Activated CD4-positive, alpha-beta memory T cell treated with anti-CD3 and anti-CD28 coated beads, Interleukin-2, amount 10 ng/mL, durations not matched to agents 7 days and 5 days (primary cell): ENCODE measurements around the gene TNNC1. TPM values are rescaled to one million over a fixed set of nuclear protein-coding genes. Genes with fewer than 3 reads are reported as not detected.

Experiments used
- CTCF ChIA-PET: fragments of 350-600 bp; sonication (Branson Sonifier 250); formaldehyde crosslinking; loops from one replicate; lab custom pipeline; 2021; ENCODE audit warnings: antibody characterized with exemption, inconsistent platforms; lab: Charles Lee
- POLR2A ChIA-PET: fragments of 350-600 bp; sonication (Branson Sonifier 250); formaldehyde crosslinking; loops from one replicate; lab custom pipeline; 2021; ENCODE audit warnings: antibody characterized with exemption; lab: Charles Lee
- DNase-seq: peaks from one replicate; pipeline ENCODE4 v3.0.0-alpha.2; 2020
- H3K27ac Mint-ChIP-seq: one replicate; pipeline ENCODE4 v1.8.0; 2021; ENCODE audit warnings: mild to moderate bottlenecking, mixed read lengths
- H3K27me3 Mint-ChIP-seq: one replicate; pipeline ENCODE4 v1.8.0; 2021; ENCODE audit warnings: mixed read lengths
- H3K36me3 Mint-ChIP-seq: one replicate; pipeline ENCODE4 v1.8.0; 2021; ENCODE audit warnings: low read depth, mixed read lengths
- H3K4me1 Mint-ChIP-seq: one replicate; pipeline ENCODE4 v1.8.0; 2021; ENCODE audit warnings: mixed read lengths
- H3K4me3 Mint-ChIP-seq: one replicate; pipeline ENCODE4 v1.8.0; 2021; ENCODE audit warnings: mild to moderate bottlenecking, mixed read lengths
- H3K9me3 Mint-ChIP-seq: one replicate; pipeline ENCODE4 v1.8.0; 2021; ENCODE audit warnings: mixed read lengths
- total RNA-seq, 2 experiments: library from RNA; stranded (reverse); gene quantifications; one replicate each; pipeline ENCODE4 v1.2.3, GENCODE V29; 2021

Gene TNNC1
- 1 to 10 TPM; 2.3 to 2.5 TPM for total RNA-seq

DNA sequence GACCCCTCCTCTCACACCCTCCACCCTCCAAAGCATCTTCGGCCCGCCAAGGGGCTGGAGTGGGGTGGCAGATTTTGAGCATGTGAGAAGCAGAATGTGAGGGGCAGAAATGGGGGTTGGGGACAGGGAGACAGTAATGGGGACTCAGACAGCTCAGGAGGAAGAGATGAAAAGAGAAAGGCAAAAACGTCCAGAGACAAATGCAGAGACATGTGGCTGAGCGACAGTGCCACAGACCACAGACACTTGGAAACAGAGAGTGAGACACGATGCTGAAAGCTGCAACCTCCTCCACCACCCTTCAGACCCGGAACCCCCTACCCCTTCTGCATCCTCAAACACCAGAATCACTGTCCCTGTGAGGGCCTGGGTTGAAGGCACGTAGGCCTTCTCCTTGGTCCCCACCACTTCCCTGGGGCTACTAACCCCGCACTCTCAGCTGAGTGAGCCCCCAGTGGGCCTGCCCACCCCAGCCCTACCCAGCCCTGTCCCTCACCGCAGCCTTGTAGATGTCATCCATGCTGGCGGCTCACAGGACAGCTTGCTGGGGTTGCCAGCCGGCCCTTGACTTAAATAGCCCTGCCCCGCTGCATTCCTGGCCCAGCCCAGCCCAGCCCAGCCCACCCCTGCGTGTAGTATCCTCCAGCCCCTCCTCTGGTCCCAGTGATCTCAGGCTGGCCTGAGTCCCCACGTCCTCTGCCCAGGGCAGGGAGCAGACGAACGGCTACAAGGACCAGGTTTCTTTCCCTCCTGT lies at the start of gene TNNC1:
TNNC1 (minus strand) TSS at position 546 of the 754 bp plus-strand sequence; CDS start at position 520, 26 bp downstream.
- no peaks in the 10 kb centered on the region for H3K9me3 Mint-ChIP-seq
- CTCF ChIA-PET, result interaction anchor here (1.0 to 10.9 kb wide), 3 partner anchors 8 to 41 kb away, joined by 3 to 151 read pairs (median 4); partner anchors contain the start of gene SEMA3G
- no peak for DNase-seq
- peaks cover 20% of the 10 kb centered on the region for H3K36me3 Mint-ChIP-seq
- POLR2A ChIA-PET, result interaction anchor here (2.6 kb wide), 1 partner anchor 8 kb away, joined by 9 read pairs; the partner anchor contains the start of gene SEMA3G
- peak within 1 kb of the TSS; percentile 92 for H3K4me3 Mint-ChIP-seq
- H3K27ac Mint-ChIP-seq, result peak within 1 kb of the TSS; percentile 70
- peaks cover 34% of the 10 kb centered on the region for H3K4me1 Mint-ChIP-seq
- H3K27me3 Mint-ChIP-seq, result no peaks in the 10 kb centered on the region

DNA sequence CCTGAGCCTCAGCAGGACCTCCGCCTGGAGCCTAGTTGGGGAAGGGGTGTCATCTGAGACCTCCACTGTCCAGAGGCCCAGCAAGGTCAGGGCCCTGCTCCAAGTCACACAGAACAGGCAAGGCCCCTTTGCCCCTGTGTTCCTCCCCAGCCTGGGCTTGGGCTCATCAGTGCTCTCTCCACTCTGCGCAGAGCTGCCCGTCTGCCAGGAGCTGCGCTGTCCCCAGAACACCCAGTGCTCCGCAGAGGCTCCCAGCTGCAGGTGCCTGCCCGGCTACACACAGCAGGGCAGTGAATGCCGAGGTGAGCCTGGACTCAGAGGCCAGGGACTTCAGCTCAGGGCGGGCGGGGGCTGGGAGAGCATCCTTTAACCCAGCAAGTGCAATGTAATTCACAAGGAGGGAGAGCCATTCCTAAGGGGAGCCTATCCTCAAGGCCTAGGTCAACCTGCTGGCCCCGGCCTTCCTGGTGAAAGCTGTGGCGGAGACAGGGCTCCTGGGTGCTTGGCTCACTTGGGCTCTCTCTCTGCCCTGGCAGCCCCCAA lies 49.0 kb upstream of the TNNC1 start:
- no peak overlapping the region for H3K27ac Mint-ChIP-seq
- H3K36me3 Mint-ChIP-seq, result no peaks in the 10 kb centered on the region
- DNase-seq, result no peak
- no peaks in the 10 kb centered on the region for H3K9me3 Mint-ChIP-seq
- POLR2A ChIA-PET, result no interaction called here
- H3K27me3 Mint-ChIP-seq, result no peaks in the 10 kb centered on the region
- H3K4me3 Mint-ChIP-seq, result no peak overlapping the region
- no peaks in the 10 kb centered on the region for H3K4me1 Mint-ChIP-seq
- CTCF ChIA-PET, result no interaction called here

DNA sequence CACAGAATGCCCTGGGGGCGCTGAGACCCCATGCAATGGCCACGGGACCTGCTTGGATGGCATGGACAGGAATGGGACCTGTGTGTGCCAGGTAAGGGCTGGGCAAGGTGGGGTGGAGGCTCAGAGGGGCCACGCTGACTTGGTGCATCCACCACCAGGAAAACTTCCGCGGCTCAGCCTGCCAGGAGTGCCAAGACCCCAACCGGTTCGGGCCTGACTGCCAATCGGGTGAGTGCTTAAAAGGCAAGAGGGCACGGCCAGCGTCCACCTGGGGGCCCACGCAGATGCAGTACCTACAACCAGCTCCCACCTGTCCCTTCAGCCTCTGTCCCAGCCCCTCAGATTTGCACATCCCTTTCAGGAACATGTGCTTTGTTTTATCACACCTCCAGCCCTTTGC lies 48.2 kb upstream of the TNNC1 start:
- no peaks in the 10 kb centered on the region for H3K27me3 Mint-ChIP-seq
- no peaks in the 10 kb centered on the region for H3K36me3 Mint-ChIP-seq
- H3K27ac Mint-ChIP-seq, result no peak overlapping the region
- no peaks in the 10 kb centered on the region for H3K9me3 Mint-ChIP-seq
- no peak for DNase-seq
- H3K4me1 Mint-ChIP-seq, result peaks cover 3% of the 10 kb centered on the region
- ChIA-PET POLR2A (no interaction called here), CTCF (no interaction called here)
- H3K4me3 Mint-ChIP-seq, result no peak overlapping the region

DNA sequence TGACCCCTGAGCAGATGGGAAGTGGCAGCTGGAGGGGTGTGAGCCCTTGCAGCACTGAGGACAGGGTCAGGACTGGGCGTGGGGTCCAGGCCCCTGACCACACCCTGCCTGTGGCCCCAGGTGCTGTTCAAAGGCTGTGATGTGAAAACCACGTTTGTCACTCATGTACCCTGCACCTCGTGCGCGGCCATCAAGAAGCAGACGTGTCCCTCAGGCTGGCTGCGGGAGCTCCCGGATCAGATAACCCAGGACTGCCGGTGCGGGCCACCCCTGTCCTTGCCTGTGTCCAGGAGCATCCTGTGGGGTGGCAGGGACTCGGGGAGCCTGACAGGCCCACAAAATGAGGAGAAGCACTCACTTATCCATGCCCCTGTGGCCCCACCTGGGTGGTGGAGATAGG lies 47.2 kb upstream of the TNNC1 start:
- POLR2A ChIA-PET, result interaction anchor here (1.4 kb wide), 1 partner anchor 10 kb away, joined by 4 read pairs; no protein-coding TSS in a partner anchor
- H3K27me3 Mint-ChIP-seq, result no peaks in the 10 kb centered on the region
- no peak for DNase-seq
- no peak overlapping the region for H3K27ac Mint-ChIP-seq
- H3K9me3 Mint-ChIP-seq, result no peaks in the 10 kb centered on the region
- CTCF ChIA-PET, result no interaction called here
- H3K4me3 Mint-ChIP-seq, result no peak overlapping the region
- H3K36me3 Mint-ChIP-seq, result no peaks in the 10 kb centered on the region
- peaks cover 3% of the 10 kb centered on the region for H3K4me1 Mint-ChIP-seq

DNA sequence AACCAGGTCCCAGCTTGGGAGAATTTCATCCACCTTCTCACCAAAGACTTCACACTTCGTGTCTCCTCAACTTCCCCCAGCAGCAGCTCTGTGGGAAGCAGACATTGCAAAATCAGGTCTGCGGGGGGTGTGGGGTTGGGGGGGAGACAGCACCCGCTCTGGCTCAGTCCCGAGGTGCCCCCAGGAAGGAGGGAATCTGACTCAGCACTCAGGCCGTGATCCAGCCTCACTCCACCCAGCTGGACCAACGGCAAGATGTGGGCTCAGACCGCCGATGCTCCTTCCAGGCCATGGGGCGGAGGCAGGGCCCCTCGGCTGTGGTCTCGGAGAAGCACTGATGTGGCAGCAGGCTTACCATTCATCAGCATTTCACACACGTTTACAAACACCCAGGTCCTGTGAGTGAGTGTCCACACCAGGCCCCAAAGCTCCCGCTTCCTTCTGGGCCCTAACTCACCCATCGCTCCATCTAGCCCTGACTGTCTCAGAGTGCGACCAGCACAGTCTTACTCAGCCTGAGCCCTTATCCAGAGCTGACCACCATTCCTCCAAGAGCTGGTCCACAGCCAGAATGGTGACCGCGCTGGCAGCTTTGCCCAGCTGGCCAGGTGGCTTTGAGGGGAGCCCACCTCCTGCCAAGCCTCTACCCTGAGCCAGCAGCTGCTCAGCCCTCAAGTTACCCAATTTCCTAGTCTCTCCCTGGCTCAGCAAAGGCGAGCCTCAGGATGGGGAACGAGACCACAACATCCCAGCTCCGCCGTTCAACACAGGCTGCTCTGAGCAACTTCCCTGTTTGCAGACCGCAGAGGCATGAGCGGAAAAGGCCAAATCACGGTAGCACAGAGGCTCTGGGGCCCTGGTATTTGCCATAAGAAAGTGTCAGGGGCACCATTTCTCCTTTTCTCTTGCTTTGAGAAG lies 44.6 kb upstream of the TNNC1 start:
- ChIA-PET POLR2A (no interaction called here), CTCF (no interaction called here)
- H3K27me3 Mint-ChIP-seq, result no peaks in the 10 kb centered on the region
- H3K9me3 Mint-ChIP-seq, result no peaks in the 10 kb centered on the region
- no peak for DNase-seq
- H3K4me1 Mint-ChIP-seq, result peaks cover 3% of the 10 kb centered on the region
- H3K27ac Mint-ChIP-seq, result no peak overlapping the region
- no peak overlapping the region for H3K4me3 Mint-ChIP-seq
- H3K36me3 Mint-ChIP-seq, result no peaks in the 10 kb centered on the region

DNA sequence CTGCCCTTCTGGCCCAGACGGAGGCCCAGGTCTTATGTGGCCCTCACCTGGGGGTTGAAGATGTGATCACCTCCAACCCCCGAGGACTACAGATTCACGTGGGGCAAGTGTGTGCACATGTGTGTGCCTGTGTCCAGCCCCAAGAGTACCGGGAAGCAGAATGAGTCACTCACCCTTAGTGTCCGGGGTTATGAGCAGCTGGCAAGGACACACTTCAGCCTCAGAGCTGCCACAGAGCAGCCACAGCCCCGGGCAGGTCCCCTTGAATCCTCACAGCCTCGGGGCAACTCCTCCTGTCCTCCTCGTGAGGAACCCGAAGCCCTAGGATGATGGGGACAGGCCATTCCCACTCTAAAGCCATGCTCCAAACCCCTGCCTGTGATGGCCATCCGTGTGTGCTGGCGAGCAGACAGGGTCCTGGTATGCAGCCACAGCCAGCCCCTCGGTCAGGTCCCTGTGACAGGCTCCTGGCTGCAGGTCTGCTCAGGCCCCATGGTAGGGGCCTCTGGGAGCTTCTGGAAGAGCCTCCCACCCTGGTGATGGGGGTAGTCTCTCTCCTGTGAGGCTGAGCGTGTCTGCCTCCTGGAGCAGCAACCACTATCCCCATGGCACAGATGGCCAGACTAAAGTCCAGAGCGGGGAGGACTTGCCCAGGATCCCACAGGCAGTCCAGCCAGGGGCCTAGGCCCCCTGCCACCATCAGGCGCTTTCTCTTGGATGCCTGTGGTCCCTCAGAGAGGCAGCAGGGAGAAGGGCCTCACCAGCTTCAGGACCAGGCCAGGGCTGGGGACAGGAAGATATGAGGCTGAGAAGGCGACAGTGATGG lies 42.1 kb upstream of the TNNC1 start:
- no peak overlapping the region for H3K27ac Mint-ChIP-seq
- peaks cover 3% of the 10 kb centered on the region for H3K4me1 Mint-ChIP-seq
- H3K36me3 Mint-ChIP-seq, result peaks cover 14% of the 10 kb centered on the region
- H3K4me3 Mint-ChIP-seq, result no peak overlapping the region
- CTCF ChIA-PET, result no interaction called here
- POLR2A ChIA-PET, result no interaction called here
- no peak for DNase-seq
- H3K27me3 Mint-ChIP-seq, result no peaks in the 10 kb centered on the region
- H3K9me3 Mint-ChIP-seq, result no peaks in the 10 kb centered on the region

DNA sequence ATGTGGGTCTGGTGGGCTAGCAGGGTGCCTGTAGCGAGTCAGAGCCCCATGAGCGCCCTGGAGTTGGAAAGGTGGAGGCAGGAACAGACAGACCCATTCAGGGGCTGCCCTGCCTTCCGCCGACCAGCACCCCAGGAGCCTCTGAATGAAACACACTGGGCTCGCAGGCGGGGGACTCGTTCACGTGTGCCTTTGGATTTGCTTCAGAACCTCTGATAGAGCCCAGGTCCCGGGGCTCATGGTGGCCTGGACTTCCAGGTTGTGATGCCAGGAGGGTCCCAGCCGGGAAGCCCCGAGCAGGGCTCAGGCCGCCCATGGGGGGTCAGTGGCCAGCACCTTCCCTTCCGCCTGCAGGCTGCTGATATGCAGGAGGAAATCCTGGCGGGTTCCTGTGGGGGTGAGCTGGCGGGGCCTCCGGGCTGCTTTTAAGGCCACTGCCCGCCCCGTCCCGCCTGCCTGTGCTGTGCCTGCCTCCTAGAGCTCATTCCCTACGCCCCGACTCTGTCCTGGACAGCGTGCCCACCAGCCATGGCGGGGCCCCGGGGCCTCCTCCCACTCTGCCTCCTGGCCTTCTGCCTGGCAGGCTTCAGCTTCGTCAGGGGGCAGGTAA lies 41.1 kb upstream of the TNNC1 start, which contains the start of gene STAB1:
STAB1 (plus strand) TSS at position 453 of the 610 bp plus-strand sequence; CDS start at position 529, 76 bp downstream.
- H3K9me3 Mint-ChIP-seq, result no peaks in the 10 kb centered on the region
- H3K27me3 Mint-ChIP-seq, result no peaks in the 10 kb centered on the region
- ChIA-PET CTCF (no interaction called here), POLR2A (no interaction called here)
- H3K4me1 Mint-ChIP-seq, result peaks cover 3% of the 10 kb centered on the region
- H3K27ac Mint-ChIP-seq, result no peak within 1 kb of the TSS
- H3K36me3 Mint-ChIP-seq, result peaks cover 14% of the 10 kb centered on the region
- no peak for DNase-seq
- no peak within 1 kb of the TSS for H3K4me3 Mint-ChIP-seq

DNA sequence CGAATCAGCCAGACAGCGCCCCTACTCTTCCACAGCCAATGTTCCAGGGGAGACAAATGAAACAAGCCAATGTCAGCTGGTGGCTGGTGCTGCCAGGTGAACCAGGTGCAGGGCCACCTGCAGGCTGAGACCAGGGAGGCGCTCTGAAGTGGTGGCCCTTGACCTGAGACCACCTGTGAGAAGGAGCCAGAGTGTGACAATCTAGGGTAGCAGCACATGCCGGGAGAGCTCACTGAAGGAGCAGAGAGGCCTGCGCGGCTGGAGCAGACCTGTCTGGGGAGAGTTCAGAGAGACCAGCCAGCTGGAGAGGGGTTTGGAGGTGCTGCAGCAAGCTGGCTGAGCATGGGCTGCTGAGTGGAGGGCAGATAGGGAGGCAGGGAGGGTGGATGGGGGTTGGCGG lies 40.6 kb upstream of the TNNC1 start:
- ChIA-PET POLR2A (no interaction called here), CTCF (no interaction called here)
- H3K4me1 Mint-ChIP-seq, result peaks cover 3% of the 10 kb centered on the region
- DNase-seq, result no peak
- no peak overlapping the region for H3K4me3 Mint-ChIP-seq
- H3K27ac Mint-ChIP-seq, result no peak overlapping the region
- H3K9me3 Mint-ChIP-seq, result no peaks in the 10 kb centered on the region
- H3K27me3 Mint-ChIP-seq, result no peaks in the 10 kb centered on the region
- peaks cover 14% of the 10 kb centered on the region for H3K36me3 Mint-ChIP-seq

DNA sequence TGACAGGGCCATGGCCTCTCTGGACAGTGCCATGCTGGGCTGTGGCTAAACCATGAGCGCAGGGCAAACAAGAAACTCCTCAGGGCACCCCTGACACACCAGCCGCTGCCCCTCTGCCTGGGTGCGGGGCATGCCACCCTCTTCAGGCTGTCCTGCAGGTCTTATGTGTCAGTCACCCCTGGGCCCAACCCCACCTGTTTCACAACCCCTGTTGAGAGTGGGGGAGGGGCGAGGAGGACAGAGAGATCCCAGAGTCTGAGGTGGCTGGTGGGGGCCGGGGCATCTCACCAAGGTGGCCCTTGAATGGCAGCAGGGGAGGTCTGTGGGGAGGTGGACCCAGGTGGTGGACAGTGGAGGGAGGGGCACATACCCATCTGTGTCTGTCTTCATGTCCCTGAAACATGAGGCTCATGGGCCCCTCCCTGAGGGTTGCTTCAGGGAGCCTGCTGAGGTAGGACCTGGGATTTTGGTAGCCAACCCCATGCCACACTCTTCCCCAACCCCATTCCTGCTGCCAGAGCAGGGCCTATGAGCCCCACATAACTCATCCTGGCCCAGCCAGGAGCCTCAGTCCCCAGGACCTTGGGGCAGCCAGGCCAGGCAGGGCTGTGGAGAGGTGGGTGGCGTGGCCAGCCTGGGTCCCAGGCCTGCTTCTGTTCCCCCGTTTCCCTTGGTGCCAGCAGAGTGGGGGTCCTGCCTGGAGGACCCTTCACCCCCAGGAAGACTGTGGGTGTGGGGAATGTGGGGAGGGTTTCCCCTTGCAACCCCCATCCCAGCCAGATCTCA lies 39.6 kb upstream of the TNNC1 start:
- H3K4me1 Mint-ChIP-seq, result peaks cover 3% of the 10 kb centered on the region
- CTCF ChIA-PET, result no interaction called here
- no peak overlapping the region for H3K4me3 Mint-ChIP-seq
- H3K27ac Mint-ChIP-seq, result no peak overlapping the region
- H3K9me3 Mint-ChIP-seq, result no peaks in the 10 kb centered on the region
- no peak for DNase-seq
- peaks cover 17% of the 10 kb centered on the region for H3K36me3 Mint-ChIP-seq
- no peaks in the 10 kb centered on the region for H3K27me3 Mint-ChIP-seq
- POLR2A ChIA-PET, result interaction anchor here (0.7 kb wide), 1 partner anchor 207 kb away, joined by 3 read pairs; no protein-coding TSS in a partner anchor

DNA sequence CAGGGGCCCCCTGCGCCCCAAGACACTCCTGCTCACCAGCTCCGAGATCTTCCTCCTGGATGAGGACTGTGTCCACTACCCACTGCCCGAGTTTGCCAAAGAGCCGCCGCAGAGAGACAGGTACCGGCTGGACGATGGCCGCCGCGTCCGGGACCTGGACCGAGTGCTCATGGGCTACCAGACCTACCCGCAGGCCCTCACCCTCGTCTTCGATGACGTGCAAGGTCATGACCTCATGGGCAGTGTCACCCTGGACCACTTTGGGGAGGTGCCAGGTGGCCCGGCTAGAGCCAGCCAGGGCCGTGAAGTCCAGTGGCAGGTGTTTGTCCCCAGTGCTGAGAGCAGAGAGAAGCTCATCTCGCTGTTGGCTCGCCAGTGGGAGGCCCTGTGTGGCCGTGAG lies 38.2 kb upstream of the TNNC1 start:
- no peaks in the 10 kb centered on the region for H3K4me1 Mint-ChIP-seq
- no peak overlapping the region for H3K4me3 Mint-ChIP-seq
- DNase-seq, result no peak
- H3K9me3 Mint-ChIP-seq, result no peaks in the 10 kb centered on the region
- ChIA-PET CTCF (no interaction called here), POLR2A (no interaction called here)
- peaks cover 20% of the 10 kb centered on the region for H3K36me3 Mint-ChIP-seq
- no peaks in the 10 kb centered on the region for H3K27me3 Mint-ChIP-seq
- no peak overlapping the region for H3K27ac Mint-ChIP-seq

DNA sequence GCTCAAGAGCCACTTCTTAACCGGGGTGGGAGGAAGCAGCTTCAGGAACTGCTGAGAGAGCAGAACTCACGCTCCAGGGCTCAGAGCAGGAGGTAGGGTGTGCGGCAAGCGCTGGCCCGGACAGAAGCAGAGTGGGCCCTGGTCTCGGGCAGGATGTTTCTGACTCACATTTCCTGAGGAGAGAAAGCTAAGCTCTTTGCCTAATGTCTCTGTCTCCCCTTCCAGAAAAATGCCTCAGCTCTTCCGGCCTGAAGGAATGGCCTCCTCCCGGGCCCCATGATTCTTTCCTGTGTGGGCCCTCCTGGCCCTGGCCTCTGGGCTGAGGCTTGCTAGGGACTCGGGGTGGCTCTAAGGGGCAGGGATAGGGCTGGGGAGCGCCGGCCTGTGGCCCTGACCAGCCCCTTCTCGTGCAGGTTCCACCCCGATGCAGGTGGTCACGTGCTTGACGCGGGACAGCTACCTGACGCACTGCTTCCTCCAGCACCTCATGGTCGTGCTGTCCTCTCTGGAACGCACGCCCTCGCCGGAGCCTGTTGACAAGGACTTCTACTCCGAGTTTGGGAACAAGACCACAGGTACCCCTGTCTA lies 37.2 kb upstream of the TNNC1 start:
- ChIA-PET CTCF (no interaction called here), POLR2A (interaction anchor here (1.1 kb wide), 1 partner anchor 10 kb away, joined by 4 read pairs; no protein-coding TSS in a partner anchor)
- Mint-ChIP-seq H3K36me3 (peaks cover 20% of the 10 kb centered on the region), H3K4me3 (no peak overlapping the region), H3K27ac (no peak overlapping the region), H3K4me1 (no peaks in the 10 kb centered on the region), H3K27me3 (no peaks in the 10 kb centered on the region), H3K9me3 (no peaks in the 10 kb centered on the region)
- DNase-seq, result no peak
